Breast epithelium (tissue), 3 donors: Measurements from ENCODE around the gene OBP2A.

ENCODE experiments used
- POLR2AphosphoS5 ChIP-seq, 3 donors: sonication (generic); formaldehyde crosslinking; IDR thresholded peaks; one replicate each; pipeline ENCODE4 v1.6.1; 2017; ENCODE audit warnings: antibody characterized with exemption in 3 of 3
- TF ChIP-seq, protein P1 (sequence below), 3 donors: fragments of 450-650 bp; IDR thresholded peaks; one replicate each; pipeline ENCODE4 v1.5.1; 2016 to 2017; ENCODE audit warnings: antibody characterized with exemption in 3 of 3, mild to moderate bottlenecking in 3 of 3, moderate library complexity in 3 of 3

DNA sequence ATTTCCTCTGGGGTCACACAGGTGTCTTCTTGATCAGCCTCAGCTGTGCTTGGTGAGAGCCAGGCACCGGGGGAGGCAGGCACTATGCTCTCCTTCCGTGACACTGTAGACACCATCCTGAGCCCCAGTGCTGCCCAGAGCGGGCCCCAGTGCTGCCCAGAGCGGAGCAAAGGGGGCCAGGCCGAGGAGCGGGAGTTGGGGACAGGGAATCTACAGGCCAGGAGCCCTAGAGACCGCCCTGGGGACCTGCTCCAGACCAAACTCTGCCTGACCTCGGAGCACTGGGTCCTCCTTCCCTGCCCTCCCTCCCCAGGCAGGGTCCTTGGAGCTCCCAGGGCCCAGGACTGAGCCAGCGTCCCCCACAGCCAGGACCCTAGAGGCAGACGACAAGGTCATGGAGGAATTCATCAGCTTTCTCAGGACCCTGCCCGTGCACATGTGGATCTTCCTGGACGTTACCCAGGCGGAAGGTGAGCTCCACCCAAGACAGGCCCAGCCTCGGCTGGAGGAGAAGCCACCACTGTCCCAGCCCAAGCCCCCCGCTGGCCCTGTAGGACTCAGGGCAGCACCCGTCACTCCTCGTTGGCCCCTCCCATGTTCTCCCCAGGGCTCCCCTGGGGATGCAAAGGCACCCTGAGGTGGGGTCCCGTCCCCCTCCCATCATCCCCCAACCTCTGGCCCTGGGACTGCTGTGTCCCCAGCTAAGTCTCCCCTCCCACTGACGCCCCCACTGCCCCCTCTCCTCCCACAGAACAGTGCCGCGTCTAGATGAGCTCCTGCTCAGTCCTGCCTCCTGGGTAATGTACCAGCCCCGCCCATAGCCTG lies 45.8 kb downstream of the OBP2A start:
- TF ChIP-seq, protein P1, sequence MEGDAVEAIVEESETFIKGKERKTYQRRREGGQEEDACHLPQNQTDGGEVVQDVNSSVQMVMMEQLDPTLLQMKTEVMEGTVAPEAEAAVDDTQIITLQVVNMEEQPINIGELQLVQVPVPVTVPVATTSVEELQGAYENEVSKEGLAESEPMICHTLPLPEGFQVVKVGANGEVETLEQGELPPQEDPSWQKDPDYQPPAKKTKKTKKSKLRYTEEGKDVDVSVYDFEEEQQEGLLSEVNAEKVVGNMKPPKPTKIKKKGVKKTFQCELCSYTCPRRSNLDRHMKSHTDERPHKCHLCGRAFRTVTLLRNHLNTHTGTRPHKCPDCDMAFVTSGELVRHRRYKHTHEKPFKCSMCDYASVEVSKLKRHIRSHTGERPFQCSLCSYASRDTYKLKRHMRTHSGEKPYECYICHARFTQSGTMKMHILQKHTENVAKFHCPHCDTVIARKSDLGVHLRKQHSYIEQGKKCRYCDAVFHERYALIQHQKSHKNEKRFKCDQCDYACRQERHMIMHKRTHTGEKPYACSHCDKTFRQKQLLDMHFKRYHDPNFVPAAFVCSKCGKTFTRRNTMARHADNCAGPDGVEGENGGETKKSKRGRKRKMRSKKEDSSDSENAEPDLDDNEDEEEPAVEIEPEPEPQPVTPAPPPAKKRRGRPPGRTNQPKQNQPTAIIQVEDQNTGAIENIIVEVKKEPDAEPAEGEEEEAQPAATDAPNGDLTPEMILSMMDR (IDR thresholded peaks at IDR 0.05): no peak
- no peak for TF ChIP-seq POLR2AphosphoS5 (IDR thresholded peaks at IDR 0.05)
